ENCODE measurements around the gene GIPR.

Gene GIPR

DNA sequence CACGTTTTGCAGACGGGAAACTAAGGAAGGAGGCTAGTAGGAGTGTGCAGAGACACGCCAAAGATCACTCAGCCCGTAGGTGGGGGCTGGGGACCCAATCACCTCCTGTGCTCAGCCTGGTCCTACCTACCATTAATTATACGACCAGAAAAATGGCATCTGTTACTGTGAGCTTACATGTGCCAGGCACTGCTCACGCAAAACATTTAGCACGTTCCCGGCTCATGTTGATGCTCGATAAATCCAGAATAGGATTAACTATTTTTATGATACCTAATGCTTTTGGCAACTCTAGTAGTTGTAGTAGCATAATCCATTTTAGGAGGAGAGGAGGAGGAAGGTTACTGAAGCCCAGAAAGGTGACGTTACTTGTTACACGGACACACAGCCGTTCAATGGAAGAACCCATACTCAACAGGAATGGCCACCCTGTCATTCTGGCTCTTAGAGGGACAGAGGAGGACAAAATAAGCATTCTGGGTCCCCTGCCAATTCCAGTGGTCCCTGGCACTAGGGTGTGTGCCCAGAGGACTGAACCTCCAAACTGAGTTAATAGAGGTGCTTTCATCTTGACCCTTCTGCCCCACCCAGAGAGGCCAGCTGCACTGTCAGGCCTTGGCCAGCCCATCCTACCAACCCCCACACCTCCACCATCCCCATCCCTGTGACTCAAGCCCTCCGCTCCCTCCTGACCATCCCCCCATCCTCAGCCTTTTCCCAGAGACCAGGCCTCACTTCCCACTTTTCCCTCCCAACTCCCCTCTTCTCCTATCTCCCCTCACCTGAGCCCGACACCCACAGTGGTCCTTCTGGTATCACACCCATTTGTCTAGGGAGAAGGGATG, 23.9 kb upstream of the GIPR start:
- no peak for DNase-seq (ENCODE audit: low read depth)
- TF ChIP-seq MYC (IDR thresholded peaks at IDR 0.05; ENCODE audit: low read depth, low read length), result no peak
- no peak for TF ChIP-seq POLR2A (IDR thresholded peaks at IDR 0.05; ENCODE audit: extremely low read depth, insufficient read length)
- TF ChIP-seq, protein P1, sequence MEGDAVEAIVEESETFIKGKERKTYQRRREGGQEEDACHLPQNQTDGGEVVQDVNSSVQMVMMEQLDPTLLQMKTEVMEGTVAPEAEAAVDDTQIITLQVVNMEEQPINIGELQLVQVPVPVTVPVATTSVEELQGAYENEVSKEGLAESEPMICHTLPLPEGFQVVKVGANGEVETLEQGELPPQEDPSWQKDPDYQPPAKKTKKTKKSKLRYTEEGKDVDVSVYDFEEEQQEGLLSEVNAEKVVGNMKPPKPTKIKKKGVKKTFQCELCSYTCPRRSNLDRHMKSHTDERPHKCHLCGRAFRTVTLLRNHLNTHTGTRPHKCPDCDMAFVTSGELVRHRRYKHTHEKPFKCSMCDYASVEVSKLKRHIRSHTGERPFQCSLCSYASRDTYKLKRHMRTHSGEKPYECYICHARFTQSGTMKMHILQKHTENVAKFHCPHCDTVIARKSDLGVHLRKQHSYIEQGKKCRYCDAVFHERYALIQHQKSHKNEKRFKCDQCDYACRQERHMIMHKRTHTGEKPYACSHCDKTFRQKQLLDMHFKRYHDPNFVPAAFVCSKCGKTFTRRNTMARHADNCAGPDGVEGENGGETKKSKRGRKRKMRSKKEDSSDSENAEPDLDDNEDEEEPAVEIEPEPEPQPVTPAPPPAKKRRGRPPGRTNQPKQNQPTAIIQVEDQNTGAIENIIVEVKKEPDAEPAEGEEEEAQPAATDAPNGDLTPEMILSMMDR (IDR thresholded peaks at IDR 0.05; ENCODE audit: low read depth, low read length), result no peak
- TF ChIP-seq, protein P2, sequence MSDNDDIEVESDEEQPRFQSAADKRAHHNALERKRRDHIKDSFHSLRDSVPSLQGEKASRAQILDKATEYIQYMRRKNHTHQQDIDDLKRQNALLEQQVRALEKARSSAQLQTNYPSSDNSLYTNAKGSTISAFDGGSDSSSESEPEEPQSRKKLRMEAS (IDR thresholded peaks at IDR 0.05; ENCODE audit: low read depth, low read length), result no peak
- H3K4me3 ChIP-seq (ENCODE audit: low read depth, low read length), result no peak overlapping the region

DNA sequence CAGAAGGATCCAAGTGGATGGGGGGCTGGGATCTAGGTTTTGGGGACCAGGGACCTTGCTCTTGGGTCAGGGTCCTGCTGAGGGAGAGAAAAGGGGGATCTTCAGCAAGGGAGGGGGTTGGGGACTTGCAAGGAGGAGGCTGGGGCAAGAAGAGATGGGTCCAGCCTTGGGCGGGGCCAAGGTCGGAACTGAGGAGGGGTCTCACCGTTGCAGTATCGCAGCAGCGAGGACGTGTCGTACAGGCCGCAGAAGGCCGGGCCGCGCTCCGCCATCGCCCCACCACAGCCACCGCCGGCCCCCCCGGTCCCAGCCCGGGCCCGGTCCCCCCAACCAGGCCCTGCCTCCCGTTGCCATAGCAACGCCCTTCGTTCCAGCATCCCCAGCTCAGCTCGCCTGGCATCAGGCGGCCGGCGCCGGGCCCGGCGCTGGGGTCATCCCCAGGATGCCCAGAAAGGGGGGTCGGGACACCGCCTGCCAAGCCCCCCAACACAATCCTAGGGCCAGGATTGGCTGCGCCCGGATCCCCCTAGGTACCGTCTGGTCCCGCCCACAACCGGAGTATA, 22.9 kb upstream of the GIPR start:
- TF ChIP-seq MYC (IDR thresholded peaks at IDR 0.05; ENCODE audit: low read depth, low read length), result no peak
- H3K4me3 ChIP-seq (ENCODE audit: low read depth, low read length), result no peak overlapping the region
- DNase-seq (ENCODE audit: low read depth), result peak; percentile 4

DNA sequence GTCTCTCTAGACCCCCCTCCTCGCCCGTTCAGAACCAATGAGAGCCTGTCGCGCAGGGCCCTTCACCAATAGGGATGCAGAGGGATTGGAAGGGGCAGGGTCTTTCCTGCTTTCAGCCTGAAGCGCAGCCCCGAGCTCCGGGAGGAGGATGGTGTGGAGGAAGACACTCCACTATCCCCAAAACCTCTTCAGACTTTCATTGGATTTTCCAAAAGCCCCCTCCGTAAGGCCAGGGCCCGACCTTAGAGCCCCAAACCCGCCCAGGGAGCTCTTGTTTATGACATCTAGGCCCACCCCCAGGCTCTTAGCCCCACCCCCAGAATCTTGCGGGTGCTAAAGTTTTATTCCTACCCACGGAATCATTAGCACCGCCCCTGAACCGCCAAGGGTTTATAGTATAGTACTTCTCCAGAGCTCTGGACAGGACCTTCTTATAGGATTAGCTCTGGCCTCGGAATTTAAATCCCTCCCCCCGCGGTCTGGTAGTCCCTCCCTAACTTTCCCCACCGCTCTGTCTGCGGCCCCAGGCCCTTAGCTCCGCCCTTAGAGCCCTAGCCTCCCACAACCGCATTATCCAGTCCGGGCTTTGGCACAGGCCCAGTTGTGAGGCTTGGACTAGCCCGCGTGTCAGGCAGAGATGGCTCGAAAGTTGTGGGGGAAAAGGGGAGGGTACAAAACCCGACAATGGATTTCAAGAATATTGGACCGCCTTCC, 22.2 kb upstream of the GIPR start:
- TF ChIP-seq, protein P1 (IDR thresholded peaks at IDR 0.05; ENCODE audit: low read depth, low read length), result no peak
- TF ChIP-seq, protein P2 (IDR thresholded peaks at IDR 0.05; ENCODE audit: low read depth, low read length), result 0 out of 2 replicates have a peak, but pooled peaks have one; percentile 19
- 0 out of 2 replicates have a peak, but pooled peaks have one; percentile 5 for TF ChIP-seq MYC (IDR thresholded peaks at IDR 0.05; ENCODE audit: low read depth, low read length)
- DNase-seq (ENCODE audit: low read depth), result peak; percentile 85
- H3K4me3 ChIP-seq (ENCODE audit: low read depth, low read length), result peak overlapping the region; percentile 16

DNA sequence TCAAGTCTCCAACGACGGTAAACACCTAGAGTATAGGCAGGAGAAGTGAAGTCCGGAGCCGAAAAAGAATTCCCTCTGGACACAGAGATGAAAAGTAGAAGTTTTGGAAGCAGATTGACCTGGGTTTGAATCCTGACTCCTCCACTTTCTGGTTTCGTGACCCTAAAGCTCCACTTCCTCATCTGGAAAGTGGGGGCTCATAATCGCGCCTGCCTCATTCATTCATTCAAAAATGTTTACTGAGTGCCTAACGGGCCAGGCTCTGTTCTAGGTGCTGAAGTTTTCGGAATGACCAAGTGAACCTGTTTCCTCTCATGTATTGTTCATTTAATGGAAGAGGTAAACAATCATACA, 21.7 kb upstream of the GIPR start:
- peak overlapping the region; percentile 16 for H3K4me3 ChIP-seq (ENCODE audit: low read depth, low read length)
- no peak for DNase-seq (ENCODE audit: low read depth)
- TF ChIP-seq POLR2A (IDR thresholded peaks at IDR 0.05; ENCODE audit: extremely low read depth, insufficient read length), result no peak
- TF ChIP-seq, protein P1 (IDR thresholded peaks at IDR 0.05; ENCODE audit: low read depth, low read length), result no peak
- TF ChIP-seq, protein P2 (IDR thresholded peaks at IDR 0.05; ENCODE audit: low read depth, low read length), result no peak
- TF ChIP-seq MYC (IDR thresholded peaks at IDR 0.05; ENCODE audit: low read depth, low read length), result no peak

DNA sequence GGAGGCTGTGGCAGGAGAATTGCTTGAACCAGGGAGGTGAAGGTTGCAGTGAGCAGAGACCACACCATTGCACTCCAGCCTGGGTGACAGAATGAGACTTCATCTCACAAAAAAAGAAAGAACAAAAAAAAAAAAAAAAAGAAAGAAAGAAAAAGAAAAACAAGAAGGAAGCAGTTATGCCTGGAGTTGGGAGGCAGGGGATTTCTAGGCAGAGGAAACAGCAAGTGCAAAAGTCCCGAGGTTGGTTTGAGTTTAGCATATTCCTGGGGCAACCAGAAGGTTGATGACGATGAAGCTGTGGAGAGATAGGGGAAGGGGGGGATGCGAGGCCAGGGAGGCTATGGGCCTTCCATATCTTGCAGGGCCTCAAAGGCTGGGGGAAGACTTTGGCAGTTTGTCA, 17.3 kb upstream of the GIPR start:
- DNase-seq (ENCODE audit: low read depth), result no peak
- no peak overlapping the region for H3K4me3 ChIP-seq (ENCODE audit: low read depth, low read length)
- TF ChIP-seq, protein P1 (IDR thresholded peaks at IDR 0.05; ENCODE audit: low read depth, low read length), result no peak
- TF ChIP-seq POLR2A (IDR thresholded peaks at IDR 0.05; ENCODE audit: extremely low read depth, insufficient read length), result no peak
- TF ChIP-seq, protein P2 (IDR thresholded peaks at IDR 0.05; ENCODE audit: low read depth, low read length), result no peak
- TF ChIP-seq MYC (IDR thresholded peaks at IDR 0.05; ENCODE audit: low read depth, low read length), result no peak

DNA sequence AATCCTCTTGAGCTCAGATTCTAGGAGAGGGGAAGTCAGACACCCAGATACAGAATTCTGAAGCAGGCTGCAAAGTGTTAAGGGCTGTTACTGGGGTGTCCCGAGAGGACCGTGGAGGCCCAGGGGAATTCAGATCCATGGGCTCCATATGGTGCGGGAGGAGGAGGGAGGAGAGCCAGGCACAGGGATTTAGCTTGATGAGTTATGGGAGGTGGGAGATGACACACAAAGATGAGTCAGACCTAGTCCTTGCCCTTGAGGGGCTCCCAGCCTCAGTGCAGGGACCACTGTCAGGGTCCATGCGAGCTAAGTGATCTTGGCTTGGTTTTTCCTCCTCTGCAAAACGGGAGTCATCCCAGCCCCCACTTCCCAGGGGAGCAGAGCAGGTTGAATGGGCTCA, 14.4 kb upstream of the GIPR start:
- TF ChIP-seq MYC (IDR thresholded peaks at IDR 0.05; ENCODE audit: low read depth, low read length) (no peak), POLR2A (IDR thresholded peaks at IDR 0.05; ENCODE audit: extremely low read depth, insufficient read length) (no peak)
- TF ChIP-seq, protein P2 (IDR thresholded peaks at IDR 0.05; ENCODE audit: low read depth, low read length), result no peak
- TF ChIP-seq, protein P1 (IDR thresholded peaks at IDR 0.05; ENCODE audit: low read depth, low read length), result no peak
- H3K4me3 ChIP-seq (ENCODE audit: low read depth, low read length), result no peak overlapping the region
- DNase-seq (ENCODE audit: low read depth), result no peak
